Measurements from ENCODE around the gene HOMEZ.
"Not testable (repeated sequence)": the region's sequence is repeated elsewhere in the genome, so short reads cannot be mapped to it uniquely, and the experiment has no call there.

Gene HOMEZ

GRCh38 chr14:23286020-23286901 lies at the start of gene HOMEZ:
TSS of gene HOMEZ (minus strand) at chr14:23286132. CDS start at chr14:23285952, 180 bp downstream.
- peak; percentile 96 to 97 for DNase-seq

DNA sequence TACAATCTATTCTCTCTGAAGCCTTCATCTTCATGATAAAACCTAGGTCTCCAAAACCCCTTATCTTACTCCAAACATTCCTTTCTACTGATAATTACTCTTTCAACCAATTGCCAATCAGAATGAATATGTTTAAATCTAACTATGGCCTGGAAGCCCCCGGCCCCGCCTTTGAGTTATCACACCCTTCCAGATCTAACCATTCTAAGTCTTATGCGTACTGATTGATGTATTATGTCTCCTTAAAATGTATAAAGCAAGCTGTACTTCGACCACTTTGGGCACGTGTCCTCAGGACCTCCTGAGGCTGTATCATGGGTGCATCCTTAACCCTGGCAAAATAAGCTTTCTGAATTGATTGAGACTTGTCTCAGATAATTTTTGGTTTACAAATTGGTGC lies 49.7 kb upstream of the HOMEZ start:
- DNase-seq = no peak

DNA sequence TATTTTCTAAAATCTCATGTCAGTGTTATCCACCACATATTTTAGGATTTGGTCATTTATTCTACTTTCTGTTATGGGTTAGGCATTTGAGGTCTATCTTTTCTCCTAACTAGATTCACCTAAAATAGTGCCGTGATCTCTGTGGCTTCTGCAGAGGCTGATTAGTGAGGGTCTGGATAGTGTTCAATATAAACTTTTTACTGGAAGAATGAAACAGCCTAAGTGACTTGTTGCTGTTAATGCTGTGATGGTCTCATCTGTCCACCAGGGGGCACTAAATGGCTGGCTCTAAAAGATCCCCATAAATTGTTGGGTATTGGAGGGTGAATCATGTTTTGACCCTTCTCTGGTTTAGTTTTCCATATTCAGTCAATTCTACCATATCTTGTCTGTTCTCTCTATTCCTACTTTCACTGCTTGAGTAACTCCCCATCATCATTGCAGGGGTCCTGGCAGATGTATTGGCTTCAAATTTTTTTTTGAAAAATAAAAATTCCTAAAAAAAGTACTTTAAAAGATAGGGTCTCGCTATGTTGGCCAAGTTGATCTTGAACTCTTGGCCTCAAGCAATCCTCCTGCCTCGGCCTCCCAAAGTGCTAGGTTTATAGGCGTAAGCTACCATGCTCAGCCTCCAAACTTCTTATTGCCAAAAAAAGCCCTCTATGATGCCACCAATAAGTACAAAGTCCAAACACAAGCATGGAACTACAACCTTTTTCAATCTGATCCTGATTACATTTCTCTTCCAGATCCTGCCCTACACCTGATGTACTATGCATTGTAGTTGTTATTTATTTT lies 42.2 kb upstream of the HOMEZ start:
- peak; percentile 66 to 76 for DNase-seq

DNA sequence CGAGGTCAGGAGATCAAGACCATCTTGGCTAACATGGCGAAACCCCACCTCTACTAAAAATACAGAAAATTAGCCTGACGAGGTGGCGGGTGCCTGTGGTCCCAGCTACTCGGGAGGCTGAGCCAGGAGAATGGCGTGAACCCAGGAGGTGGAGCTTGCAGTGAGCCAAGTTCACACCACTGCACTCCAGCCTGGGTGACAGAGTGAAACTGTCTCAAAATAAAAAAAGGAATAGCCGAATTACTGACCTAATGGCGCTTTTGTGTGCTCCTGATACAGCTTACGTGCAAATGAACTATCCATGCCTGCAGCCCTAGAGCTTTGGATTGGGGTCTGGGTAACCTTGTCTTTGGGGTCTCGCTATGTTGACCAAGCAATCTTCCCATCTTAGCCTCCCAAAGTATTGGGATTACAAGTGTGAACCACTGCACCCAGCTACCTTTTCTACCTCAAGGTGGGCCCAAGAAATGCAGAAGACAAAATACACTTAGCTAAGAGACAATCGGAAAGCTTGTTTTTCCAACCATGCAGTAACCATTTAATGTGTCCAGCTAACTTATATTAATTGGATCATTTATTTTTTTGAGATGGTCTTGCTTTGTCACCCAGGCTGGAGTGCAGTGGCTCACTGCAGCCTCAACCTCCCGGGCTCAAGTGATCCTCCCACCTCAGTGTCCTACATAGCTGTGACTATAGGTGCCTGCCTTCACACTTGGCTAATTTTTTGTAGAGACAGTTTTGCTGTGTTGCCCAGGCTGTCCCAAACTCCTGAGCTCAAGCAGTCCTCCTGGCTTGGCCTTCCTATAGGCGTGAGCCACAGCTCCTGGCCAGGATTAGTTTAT lies 40.8 kb upstream of the HOMEZ start:
- no peak for DNase-seq

DNA sequence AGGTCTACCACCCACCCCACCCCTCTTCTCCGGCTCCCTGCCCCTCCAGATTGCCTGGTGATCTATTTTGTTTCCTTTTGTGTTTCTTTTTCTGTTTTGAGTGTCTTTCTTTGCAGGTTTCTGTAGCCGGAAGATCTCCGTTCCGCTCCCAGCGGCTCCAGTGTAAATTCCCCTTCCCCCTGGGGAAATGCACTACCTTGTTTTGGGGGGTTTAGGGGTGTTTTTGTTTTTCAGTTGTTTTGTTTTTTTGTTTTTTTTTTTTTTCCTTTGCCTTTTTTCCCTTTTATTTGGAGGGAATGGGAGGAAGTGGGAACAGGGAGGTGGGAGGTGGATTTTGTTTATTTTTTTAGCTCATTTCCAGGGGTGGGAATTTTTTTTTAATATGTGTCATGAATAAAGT lies 39.8 kb upstream of the HOMEZ start:
- DNase-seq = not testable (repeated sequence)

- no peak for DNase-seq
Observed at GRCh38 chr14:23324993-23325392, 39.1 kb upstream of the HOMEZ start.

- no peak for DNase-seq
Observed at GRCh38 chr14:23324455-23324846, 38.5 kb upstream of the HOMEZ start.

DNA sequence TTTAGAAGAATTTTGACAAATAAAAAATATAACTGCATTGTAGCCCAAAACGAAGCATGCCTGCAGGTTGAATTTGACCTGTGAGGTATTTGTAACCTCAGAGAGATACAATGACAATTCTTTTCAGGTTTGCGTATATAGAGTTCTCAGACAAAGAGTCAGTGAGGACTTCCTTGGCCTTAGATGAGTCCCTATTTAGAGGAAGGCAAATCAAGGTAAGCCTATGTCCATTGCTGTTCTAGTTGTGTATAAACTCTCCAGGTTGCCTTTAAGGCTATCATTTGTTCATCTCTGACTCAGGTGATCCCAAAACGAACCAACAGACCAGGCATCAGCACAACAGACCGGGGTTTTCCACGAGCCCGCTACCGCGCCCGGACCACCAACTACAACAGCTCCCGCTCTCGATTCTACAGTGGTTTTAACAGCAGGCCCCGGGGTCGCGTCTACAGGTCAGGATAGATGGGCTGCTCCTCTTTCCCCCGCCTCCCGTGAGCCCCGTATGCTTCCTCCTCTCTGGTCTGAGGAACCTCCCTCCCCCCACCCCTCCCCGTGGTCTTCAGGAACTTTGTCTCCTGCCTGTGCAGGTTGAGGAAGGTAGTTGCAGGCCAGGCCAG lies 38.0 kb upstream of the HOMEZ start:
- DNase-seq = no peak

GRCh38 chr14:23322568-23323517 lies 36.9 kb upstream of the HOMEZ start:
- DNase-seq = no peak

GRCh38 chr14:23321572-23322547 lies 35.9 kb upstream of the HOMEZ start:
- peak; percentile 17 to 45 for DNase-seq

- DNase-seq = peak; percentile 99
Observed at GRCh38 chr14:23320584-23321571, 34.9 kb upstream of the HOMEZ start, which contains the start of gene PABPN1. TSS of gene PABPN1 (plus strand) at chr14:23321457. CDS start at chr14:23321470, 13 bp downstream.

DNA sequence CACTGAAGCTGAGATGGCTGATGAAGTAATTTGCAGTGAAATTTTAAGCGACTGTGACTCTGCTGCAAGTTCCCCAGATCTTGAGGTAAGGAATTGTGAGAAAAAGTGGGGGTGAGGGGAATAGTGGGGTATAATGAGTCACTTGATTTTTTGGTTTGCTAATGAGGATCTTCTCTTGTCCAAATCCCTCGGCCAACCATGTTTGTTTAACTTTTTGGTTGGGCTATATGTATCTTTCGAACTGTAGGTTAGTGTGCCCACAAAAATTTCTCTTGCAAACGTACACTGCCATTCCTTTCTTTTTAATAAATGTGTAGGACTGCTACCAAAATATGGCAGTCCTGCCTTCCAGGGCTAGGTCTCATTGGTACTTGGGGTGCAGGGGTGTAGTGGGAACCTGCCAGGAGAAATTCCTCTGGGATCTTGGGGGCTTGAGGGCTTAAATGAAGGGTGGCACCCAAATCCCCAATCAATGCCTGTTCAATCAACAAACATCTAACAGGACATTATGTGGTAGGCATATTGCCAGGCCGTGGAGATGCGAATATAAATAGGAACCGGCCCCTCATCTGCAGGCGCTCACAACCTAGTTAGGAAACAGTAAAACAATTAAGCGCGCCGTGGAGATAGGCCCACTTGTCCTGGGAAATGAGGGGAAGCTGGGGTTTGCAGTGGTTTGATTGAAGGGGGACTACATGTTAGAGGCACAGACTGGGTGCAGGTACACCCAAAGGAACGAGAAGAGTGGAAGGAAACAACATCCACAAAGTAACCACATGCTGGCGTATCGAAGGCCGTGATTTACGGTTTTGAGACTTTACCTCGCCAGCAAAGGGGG lies 34.0 kb upstream of the HOMEZ start:
- no peak for DNase-seq

DNA sequence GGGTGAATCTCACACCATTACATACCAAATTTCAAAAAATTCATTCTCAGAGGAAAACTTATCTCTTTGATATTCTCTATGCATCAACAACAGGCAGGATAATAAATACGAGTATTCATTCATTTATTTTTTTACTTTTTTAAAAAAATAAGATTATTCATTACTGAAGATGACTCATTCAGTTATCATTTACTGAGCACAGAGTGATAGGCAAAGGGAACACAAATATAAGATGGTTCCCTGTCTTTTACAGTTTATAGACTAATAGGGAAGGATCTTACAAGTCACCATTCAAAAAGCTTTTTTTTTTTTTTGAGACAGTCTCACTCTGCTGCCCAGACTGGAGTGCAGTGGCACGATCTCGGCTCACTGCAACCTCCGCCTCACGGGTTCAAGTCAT lies 30.4 kb upstream of the HOMEZ start:
- no peak for DNase-seq

GRCh38 chr14:23310546-23310945 lies 24.6 kb upstream of the HOMEZ start:
- DNase-seq = no peak

GRCh38 chr14:23308721-23309445 lies 23.0 kb upstream of the HOMEZ start:
- DNase-seq = no peak

GRCh38 chr14:23307687-23308644 lies 22.0 kb upstream of the HOMEZ start:
- no peak for DNase-seq
